HuH-7.5 (cell line): ENCODE measurements around the gene ABCC11.
A peak's percentile ranks its signal among the peaks of the same experiment; 100 is the strongest.

Experiments used
- DNase-seq: peaks from one replicate; pipeline ENCODE4 v3.0.0; 2011; ENCODE audit warnings: low spot score

ABCC11 gene

DNA sequence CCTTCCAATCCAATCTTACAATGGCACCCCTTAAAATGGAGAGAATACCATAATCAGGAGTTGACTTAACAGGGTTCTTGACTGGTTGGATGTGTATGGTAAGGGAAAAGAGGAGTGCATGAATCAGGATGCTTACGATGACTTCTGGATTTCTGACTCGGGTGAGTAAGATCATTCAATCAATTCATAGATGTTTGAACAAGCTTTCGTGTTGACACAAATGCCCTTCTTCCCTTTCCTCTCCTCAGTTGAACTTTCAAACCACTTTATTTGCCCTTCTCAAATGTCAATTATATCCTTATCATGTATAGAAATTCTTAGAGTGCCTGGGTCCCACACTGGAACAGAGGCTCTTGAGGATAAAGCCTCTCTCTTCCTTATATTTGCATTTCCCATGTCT lies 117.4 kb downstream of the ABCC11 start:
- DNase-seq = no peak

DNA sequence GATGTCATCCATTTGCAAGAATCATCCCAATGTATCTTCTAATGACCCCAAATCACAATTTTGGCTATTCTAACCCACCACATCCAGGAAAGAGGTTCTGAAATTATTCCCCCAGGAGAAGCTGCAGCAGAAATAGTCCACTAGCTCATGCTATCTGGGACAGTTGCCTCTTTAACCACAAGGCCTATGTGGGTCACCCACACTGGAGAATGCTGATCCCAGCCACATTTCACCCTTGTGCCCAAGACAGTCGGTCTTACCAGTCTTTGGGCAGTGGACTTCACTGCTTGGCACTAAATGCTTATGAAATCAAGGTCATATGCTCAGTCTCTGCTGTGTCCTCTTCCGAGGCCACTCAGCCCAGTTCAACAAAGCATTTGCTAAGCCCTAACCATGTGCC lies 118.6 kb downstream of the ABCC11 start:
- DNase-seq = no peak

DNA sequence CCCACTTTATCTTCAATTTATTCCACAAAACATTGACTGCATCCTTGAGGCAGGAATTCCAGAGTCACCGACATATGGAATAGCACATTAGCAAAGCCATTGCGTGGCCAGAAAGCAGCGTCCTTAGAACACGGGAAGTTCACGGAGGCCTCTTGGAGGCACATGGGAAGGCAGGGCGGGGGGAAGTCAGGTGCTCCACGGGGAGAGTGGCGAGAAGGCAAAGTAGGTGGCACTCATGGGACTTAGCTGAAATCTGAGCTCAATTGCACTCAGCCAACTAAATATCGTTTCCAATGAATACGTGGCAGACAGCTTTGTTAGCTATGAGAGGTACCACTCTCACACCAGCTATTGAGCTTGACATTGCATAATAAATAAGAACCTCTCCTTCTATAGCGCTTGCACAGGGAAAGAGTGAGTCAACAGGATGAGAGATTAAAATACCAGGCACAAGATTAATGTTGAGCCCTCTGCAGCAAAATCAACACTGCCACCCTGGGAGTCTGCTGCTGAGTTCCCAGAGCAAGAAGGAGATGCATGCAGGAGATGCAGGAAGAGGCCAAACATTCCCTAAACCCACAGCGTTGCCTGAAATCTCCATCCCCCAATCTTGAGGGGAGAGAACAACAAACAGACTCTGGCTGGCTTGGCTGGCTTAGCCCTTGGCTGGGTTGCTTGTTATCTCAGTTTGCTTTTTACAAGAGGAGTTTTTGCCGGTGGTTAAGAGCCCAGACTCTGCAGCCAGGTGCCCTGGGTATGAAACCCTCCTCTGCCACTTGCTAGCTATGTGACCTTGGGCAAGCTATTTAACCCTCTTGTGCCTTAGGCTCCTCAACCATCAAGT lies 120.3 kb downstream of the ABCC11 start:
- no peak for DNase-seq

DNA sequence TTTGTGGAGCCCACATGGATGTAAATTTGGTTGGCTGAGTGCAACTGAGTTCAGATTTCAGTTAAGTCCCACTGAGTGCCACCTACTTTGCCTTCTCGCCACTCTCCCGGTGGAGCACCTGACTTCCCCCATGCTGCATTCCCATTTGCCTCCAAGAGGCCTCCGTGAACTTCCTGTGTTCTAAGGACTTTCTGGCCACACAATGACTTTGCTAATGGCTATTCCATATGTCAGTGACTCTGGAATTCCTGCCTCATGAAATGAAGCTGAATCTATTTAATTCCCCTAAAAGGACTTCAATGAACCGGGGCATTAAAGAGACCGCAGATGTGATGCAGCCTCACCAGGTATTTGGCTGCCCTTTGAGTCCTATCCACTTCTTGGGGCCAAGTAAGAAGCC lies 121.5 kb downstream of the ABCC11 start:
- DNase-seq = no peak

DNA sequence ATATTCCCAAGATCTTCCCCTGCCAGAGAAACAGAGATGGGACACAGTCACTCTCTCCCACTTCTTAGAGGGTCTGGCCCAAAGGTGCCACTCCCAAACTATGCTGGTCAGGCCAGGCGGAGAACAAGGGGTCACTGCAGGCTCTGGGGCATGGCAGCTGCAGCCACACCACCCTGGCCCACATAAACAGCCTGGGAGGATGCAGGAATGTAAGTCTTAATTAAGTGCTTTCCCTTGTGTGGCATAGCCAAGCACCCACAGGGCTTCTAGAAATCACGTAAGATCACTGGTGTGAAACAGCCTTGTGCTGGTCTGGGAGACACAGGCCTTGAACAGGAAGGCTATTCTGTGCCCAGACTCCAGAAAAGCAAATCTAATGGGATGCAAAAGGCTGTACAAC lies 123.1 kb downstream of the ABCC11 start:
- no peak for DNase-seq

DNA sequence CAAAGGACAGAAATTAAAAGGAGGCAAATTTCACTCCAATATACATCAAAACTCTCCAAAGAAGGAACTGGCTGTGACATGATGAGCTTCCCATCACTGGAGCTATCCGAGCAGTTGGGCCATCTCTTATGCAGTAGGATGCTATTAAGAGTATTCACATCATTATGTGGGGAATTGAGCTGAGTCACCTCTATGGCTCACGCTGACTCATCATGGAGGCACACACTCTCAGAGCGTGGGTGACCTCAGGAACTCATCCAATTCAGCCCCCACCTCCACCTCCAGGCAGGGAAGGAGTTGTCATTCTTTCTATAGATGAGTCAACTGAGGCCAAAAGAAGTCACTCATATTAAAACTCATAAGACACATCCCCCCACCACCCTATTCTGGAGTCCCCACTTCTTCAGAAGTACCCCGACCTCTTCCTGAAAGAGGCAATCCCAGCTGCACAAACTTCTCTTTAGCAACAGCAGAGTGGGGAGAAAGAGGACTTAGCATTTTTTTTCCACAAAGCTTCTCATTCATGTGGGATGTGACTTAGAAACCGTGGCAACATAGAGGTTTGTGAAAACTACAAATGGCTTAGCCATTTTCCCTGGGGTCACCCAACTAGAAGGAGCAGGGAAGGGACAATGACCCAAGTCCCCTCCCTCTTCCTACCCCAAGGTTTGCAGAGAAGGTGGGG lies 124.1 kb downstream of the ABCC11 start:
- no peak for DNase-seq

DNA sequence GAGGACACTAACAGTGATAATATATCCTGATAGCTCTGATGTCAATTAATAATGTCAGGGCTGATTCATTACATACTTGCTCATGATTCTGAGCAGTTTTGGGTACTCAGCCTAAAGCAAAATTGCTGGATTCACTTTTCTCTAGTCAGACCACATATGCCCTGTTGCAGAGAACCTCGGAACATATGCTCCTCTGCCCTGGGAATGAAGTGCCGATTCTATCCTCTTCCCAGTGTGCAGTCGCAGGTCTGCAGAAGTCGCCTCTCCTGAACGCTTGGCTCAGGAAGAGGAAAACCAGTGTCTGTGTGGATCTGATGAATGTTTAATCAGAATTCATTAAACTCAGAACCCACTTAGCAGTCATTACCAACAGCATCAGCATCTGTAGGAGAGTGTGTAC lies 126.1 kb downstream of the ABCC11 start:
- no peak for DNase-seq

DNA sequence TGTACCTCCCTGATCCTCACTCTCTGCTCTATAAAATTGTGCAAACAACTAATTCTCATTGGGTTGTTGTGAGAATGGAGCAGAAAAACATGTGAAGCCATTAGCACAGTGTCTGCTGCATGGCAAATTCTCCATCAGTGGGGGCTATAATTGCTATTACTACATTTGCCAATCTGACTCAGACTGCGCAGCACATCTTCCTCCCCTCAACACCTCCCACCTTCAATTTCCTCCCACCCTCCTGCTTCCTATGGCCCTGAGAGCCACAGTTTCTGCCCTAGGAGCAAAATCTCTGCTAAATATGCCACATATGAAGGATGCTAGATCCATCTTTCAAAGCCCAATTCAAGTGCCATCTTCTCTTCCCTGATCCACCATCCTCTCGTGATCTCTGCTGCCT lies 128.5 kb downstream of the ABCC11 start:
- no peak for DNase-seq

DNA sequence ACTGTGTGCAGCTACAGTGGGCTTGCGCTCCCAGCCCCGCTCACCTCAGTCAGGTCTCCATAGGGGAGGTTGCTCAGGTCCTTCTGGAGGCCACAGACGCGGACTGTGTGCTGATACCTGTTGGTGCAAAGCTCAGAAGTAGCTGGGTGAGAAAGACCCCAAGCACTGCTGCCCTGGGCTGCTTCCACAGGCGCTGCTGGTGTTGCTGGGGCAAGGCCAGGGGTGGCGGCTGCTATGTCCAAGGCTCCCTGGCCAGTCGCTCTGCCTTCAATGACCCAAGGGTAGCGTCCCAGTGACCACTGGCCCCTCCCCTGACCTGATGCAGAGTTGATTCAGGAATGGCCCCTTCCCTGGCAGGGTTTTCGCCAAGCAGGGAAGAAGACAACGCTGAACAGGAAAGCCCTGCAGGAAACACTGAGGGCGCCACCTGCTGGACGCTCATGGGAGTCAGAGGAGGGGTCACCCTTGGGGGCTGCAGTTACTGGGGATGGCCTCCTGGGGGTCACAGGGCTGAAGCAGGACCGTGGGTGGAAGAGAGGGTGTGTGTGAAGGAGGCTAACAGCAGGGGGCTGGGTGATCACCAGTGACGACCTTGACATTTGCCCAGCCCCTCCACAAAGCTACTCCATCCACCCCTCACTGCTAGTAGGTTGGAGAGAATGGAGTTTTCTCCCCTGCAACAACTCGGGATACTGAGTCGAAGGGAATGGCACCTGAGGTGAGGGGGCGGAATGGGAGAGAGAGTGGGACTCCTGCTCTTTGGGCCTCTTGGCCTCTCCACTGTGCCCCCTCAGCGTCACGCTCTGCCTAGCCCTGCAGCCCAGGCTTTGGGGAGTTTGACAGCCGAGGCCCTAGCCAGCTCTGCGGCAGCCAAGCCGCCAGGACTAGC lies 129.9 kb downstream of the ABCC11 start:
- peak; percentile 75 for DNase-seq
